Stimulated activated CD8-positive, alpha-beta memory T cell treated with anti-CD3 and anti-CD28 coated beads, Interleukin-15, amount 100 ng/mL, for 24 hours (primary cell): ENCODE measurements around the gene ADAMTS9.

Experiments
- DNase-seq: peaks from one replicate; pipeline ENCODE4 v3.0.0-alpha.2; 2020; ENCODE audit warnings: low read depth

Gene ADAMTS9

GRCh38 chr3:64489361-64490044, 198.3 kb downstream of the ADAMTS9 start:
- DNase-seq = no peak

- no peak for DNase-seq
These were observed 198.9 kb downstream of the ADAMTS9 start for GRCh38 chr3:64488939-64489338.

- peak; percentile 15 for DNase-seq
These were observed 203.4 kb downstream of the ADAMTS9 start for GRCh38 chr3:64484289-64484992.

- DNase-seq = no peak
These were observed 204.3 kb downstream of the ADAMTS9 start for GRCh38 chr3:64483467-64483866.

GRCh38 chr3:64475037-64475436, 212.8 kb downstream of the ADAMTS9 start:
- no peak for DNase-seq

GRCh38 chr3:64473466-64473865, 214.3 kb downstream of the ADAMTS9 start:
- DNase-seq = no peak

- no peak for DNase-seq
These were observed 217.4 kb downstream of the ADAMTS9 start for GRCh38 chr3:64470436-64470835.

- DNase-seq = no peak
These were observed 220.4 kb downstream of the ADAMTS9 start for GRCh38 chr3:64467255-64467944.
